GM21367 (cell line): Measurements from ENCODE around the gene NCOA3.

ENCODE experiments used
- ATAC-seq: cut with Tn5 transposase; IDR thresholded peaks from one replicate; pipeline ENCODE4 v1.9.1; 2021; ENCODE audit not compliant: unreplicated experiment

NCOA3 gene

GRCh38 chr20:47663354-47664067 is 161.8 kb downstream of the NCOA3 start:
- no peak for ATAC-seq

DNA sequence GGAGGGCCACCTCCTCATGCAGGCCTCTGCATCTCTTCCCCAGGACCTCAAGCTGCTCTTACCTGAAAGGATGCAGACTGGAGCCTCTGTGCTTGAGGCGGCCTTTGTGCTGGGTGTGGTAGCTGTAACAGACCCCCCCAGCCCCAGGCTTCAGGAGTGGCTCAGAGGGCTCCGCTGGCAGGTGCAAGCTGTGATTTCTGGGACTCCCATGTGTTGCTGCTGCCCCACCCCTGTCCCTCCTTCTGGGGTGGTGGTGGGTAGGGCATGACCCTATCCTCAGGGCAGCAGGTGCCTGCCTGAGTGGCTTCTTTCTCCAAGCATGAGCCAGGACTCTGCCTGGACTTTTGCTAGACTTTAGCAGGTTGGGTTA is 162.4 kb downstream of the NCOA3 start:
- ATAC-seq, result no peak

- ATAC-seq, result no peak
Measured at GRCh38 chr20:47664744-47665143, 163.1 kb downstream of the NCOA3 start.

DNA sequence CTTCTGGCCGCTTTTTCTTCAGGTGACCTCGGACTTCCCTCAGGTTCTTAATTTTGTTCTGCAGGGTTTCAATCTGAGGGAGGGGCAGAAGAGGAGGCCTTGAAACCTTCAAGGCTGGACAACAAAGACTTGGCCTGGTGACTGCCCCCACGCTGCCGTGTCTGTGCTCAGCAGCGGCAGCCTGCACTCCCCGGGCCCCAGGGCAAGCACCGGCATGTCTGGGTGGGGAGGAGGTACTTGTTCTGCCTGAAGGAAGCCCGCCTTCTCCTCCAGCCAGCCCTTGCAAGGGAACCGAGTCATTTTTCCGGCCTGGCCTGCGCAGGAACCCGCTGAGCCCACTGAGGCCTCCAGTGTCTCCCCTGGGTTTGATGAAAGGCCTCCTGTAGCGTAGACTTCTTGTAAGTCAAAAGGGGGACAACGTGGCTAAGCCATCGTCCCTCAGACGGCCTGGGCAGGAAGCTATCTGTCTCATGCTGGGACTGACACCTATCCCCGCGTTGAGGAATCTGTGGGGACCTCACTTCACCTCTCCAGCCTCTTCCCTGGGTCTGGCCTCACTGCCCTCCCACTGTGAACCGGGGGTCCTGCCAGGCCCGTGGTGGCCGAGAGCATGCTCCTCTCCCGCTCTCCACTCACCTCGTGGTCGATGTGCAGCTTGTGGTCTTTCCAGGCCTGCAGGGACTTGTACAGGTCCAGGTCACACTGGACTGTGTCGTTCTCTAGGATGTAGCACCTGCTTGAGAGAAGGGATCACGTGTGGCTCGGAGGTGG is 163.7 kb downstream of the NCOA3 start:
- ATAC-seq, result no peak

DNA sequence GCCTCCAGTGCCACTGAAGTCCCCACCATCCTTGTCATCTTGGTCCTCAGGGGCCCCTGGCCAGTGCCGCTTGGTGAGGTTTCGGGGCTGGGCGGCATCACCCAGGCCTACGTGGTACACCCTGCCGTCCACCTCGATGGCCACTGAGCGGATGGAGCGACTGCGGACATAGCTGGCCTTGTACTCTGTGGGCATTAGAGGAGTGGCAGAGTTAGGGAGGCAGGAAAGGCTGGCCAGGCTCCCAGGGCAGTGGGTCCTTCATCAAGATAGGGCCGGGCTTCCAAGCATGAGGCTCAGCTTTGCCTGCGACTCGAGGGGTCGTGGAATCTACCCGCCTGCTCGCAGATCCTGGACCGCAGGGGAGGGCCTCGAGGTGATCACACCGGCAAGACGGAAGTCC is 164.6 kb downstream of the NCOA3 start:
- ATAC-seq, result no peak

GRCh38 chr20:47667086-47667485 is 165.4 kb downstream of the NCOA3 start:
- ATAC-seq, result no peak

GRCh38 chr20:47667531-47668312 is 166.0 kb downstream of the NCOA3 start:
- no peak for ATAC-seq

- ATAC-seq, result no peak
Measured at GRCh38 chr20:47668313-47669151, 166.8 kb downstream of the NCOA3 start.

DNA sequence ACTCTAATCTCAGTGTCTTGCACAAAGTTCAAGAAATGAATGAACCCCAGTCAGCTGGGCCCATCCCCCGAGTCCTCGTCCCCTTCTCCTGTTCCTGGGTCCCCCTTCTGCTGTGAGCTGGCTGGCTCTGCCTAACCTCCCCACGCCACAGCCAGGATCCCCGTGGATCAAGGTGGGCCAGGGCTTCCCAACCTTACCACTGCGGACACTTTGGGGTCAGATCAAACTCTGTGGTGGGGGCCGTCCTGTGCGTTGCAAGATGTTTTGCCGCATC is 167.4 kb downstream of the NCOA3 start:
- ATAC-seq, result no peak

DNA sequence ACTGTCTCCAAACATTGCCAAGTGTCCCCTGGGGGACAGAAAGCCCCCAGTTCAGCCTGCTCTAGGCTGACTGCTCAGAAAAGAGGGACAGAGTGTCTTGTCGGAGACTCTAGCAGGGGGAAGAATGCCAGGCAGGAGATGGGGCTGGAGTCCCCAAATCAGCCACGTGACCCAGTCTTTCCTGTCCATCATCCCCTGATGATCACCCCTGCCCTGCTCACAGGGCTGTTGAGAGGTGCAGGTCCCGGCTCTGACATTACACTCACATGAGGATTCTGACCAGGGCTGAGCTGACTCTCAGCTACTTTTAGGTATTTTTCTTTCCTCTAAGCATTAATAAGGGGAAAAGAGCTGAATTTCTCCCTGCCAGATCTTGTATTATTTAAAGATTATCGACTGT is 167.8 kb downstream of the NCOA3 start:
- ATAC-seq, result no peak

- no peak for ATAC-seq
Measured at GRCh38 chr20:47669927-47670890, 168.5 kb downstream of the NCOA3 start.

GRCh38 chr20:47670913-47671312 is 169.2 kb downstream of the NCOA3 start:
- no peak for ATAC-seq

DNA sequence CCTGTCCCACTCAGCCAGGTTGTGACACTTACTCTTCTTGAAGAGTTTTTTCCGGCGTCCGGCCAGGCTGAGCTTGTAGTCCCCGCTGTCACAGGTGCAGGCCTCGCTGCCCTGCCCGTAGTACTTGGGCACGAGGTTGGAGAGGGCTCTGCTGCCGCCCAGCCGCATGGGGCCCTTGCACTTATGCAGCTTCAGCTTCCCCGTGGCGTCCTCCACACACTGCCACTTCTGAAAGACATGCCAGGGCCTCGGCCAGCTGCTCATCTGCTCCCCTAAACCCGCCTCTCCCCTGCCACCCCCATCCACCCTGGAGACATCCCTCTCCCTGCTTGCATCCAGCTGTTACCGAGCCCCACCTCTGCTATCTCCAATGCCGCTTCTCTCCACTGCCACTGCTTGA is 170.5 kb downstream of the NCOA3 start:
- no peak for ATAC-seq

DNA sequence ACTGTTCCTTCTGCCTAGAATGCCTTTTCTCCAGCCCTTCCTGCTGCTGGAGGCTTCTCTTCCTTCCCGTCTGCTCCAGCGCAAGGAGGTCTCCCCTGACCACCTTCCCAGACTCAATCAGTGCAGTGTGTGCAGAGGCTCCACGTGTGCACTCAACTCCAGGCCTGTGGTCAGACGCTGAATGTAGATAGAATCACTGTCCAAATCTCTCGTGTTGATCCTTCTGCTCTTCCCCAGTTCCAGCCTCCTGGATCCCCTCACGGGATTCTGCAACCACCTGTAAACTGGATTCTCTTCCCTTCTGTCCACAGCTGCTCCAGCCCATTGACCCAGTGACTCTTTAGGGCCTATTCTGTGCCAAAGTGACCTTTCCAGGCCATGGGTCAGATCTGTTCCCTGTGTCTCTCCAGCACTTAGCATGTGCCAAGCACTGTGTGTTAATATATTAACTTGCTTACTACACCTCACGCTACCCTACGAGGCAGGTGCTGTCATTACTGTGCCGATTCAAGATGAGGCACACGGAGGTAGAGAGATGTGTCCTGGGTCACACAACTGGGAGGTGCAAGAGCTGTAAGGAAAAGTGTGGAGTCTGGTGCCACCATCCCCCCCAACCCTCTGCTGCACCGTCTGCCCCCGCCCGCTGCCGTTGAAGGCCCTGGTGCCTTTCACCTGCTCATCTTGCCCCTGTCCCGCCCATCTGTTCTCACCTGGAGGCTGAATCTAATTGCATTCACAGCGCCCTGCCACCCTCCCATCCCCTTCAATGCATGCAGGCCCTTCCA is 171.4 kb downstream of the NCOA3 start:
- ATAC-seq, result no peak

DNA sequence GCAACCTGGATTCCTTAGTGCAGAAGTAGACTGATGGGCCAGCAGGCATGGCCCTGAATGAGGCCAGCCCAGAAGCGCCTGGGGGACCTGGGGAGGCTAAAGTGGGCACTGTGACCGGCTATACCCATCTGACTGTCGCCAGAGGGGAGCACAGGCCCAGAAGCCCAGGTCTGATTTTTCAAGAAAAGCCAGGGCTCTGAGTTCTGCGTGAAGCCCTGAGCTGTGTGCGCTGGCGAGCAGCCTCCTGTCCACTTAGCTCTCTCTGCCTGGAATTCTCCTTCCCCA is 171.9 kb downstream of the NCOA3 start:
- no peak for ATAC-seq

- ATAC-seq, result no peak
Measured at GRCh38 chr20:47674145-47674544, 172.5 kb downstream of the NCOA3 start.

- no peak for ATAC-seq
Measured at GRCh38 chr20:47674686-47675085, 173.0 kb downstream of the NCOA3 start.

- no peak for ATAC-seq
Measured at GRCh38 chr20:47675190-47676142, 173.8 kb downstream of the NCOA3 start.
